Hepatocyte (in vitro differentiated cells): Measurements from ENCODE around the gene PHACTR1.

Source experiments
- CTCF ChIP-seq: fragments of 200-600 bp; sonication (generic); IDR thresholded peaks from 2 replicates; pipeline ENCODE4 v1.5.1; 2016; ENCODE audit warnings: antibody characterized with exemption, mild to moderate bottlenecking; ENCODE audit not compliant: poor library complexity
- EZH2phosphoT487 ChIP-seq: fragments of 200-600 bp; sonication (generic); IDR thresholded peaks from one replicate; pipeline ENCODE4 v1.6.1; 2018; ENCODE audit warnings: antibody characterized with exemption, mild to moderate bottlenecking, low read depth, moderate library complexity; ENCODE audit not compliant: unreplicated experiment, severe bottlenecking

GRCh38 chr6:13032566-13032965 is 316.0 kb downstream of the PHACTR1 start:
- TF ChIP-seq CTCF (no peak), EZH2phosphoT487 (no peak)
